Measurements from ENCODE around the gene GLB1L3. TPM values are rescaled to one million over a fixed set of nuclear protein-coding genes. Genes with fewer than 3 reads are reported as not detected.

The GLB1L3 gene
- total RNA-seq, 4 donors from 2014 or later: not detected

GRCh38 chr11:134267461-134267860 is 8.7 kb upstream of the GLB1L3 start:
- Histone ChIP-seq H3K4me3 (no peak overlapping the region), H3K4me1 (peaks cover 0 to 16% (median 0%) of the 10 kb centered on the region in 4 donors), H3K27me3 (peaks cover 0 to 19% of the 10 kb centered on the region in 2 donors), H3K36me3 (peaks cover 0 to 26% (median 0%) of the 10 kb centered on the region in 3 donors), H3K9me3 (no peaks in the 10 kb centered on the region), H3K27ac (no peak overlapping the region)
- no peak for TF ChIP-seq CTCF (IDR thresholded peaks at IDR 0.05)
- TF ChIP-seq POLR2A (IDR thresholded peaks at IDR 0.05): no peak
- no peak for TF ChIP-seq EP300 (IDR thresholded peaks at IDR 0.05)
- 66 to 69% methylated on average over 5 of the region's 5 CpGs for WGBS, 2 donors
- no peak for DNase-seq (ENCODE audit: low spot score in 2 of 2)

DNA sequence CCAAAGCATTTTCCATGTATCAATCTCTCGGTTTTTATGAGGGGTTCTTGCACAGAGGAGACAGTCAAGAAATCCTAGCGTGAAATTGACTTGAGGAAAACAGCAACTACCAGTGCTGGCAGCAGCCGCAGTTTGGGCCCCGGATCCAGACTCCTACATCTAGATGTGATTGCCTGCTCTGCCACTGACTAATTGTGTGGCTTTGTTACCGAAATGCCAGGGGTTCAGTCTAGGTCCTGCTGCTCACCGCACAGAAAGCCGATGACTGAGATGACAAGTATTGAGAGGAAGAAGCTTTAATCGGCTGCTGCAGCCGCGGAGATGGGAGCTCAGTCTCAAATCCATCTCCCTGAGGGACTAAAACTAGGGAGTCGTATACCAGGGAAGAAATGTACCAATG is 8.2 kb upstream of the GLB1L3 start:
- Histone ChIP-seq H3K9me3 (no peaks in the 10 kb centered on the region), H3K27ac (no peak overlapping the region), H3K27me3 (peaks cover 0 to 24% of the 10 kb centered on the region in 2 donors), H3K4me1 (peaks cover 0 to 16% (median 0%) of the 10 kb centered on the region in 4 donors), H3K4me3 (no peak overlapping the region), H3K36me3 (peaks cover 0 to 21% (median 0%) of the 10 kb centered on the region in 3 donors)
- TF ChIP-seq CTCF (IDR thresholded peaks at IDR 0.05): no peak
- TF ChIP-seq POLR2A (IDR thresholded peaks at IDR 0.05): no peak
- no peak for TF ChIP-seq EP300 (IDR thresholded peaks at IDR 0.05)
- WGBS, 2 donors: 71% methylated on average over 11 of the region's 11 CpGs
- DNase-seq (ENCODE audit: low spot score in 2 of 2): no peak

DNA sequence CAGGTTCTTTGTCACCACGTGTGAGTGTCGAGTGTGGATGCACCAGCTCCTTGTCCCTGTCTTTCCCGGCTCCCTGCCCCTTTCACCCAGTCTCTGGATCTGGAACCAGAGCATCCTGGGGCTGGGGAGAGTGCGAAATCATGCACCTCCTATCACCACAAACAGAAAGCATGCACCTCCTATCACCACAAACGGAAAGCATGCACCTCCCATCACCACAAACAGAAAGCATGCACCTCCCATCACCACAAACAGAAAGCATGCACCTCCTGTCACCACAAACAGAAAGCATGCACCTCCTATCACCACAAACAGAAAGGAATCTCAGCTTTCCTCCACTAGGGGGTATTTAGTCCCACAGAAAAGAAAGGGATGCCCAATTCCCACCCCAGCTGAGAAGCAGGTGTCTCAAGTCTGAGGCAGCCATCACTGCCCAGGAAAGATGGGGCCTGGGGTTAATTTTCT is 5.9 kb upstream of the GLB1L3 start:
- no peak for DNase-seq (ENCODE audit: low spot score in 2 of 2)
- H3K27me3 ChIP-seq: peaks cover 0 to 47% of the 10 kb centered on the region in 2 donors
- no peak overlapping the region for H3K27ac ChIP-seq
- WGBS, 2 donors: 45 to 54% methylated on average over 5 of the region's 5 CpGs
- H3K4me1 ChIP-seq: peaks cover 0 to 16% (median 0%) of the 10 kb centered on the region in 4 donors
- no peak for TF ChIP-seq CTCF (IDR thresholded peaks at IDR 0.05)
- no peak for TF ChIP-seq EP300 (IDR thresholded peaks at IDR 0.05)
- no peak for TF ChIP-seq POLR2A (IDR thresholded peaks at IDR 0.05)
- H3K4me3 ChIP-seq: no peak overlapping the region
- H3K9me3 ChIP-seq: no peaks in the 10 kb centered on the region
- peaks cover 0 to under 1% (median 0%) of the 10 kb centered on the region in 3 donors for H3K36me3 ChIP-seq

GRCh38 chr11:134271978-134272377 is 4.2 kb upstream of the GLB1L3 start:
- no peak for TF ChIP-seq POLR2A (IDR thresholded peaks at IDR 0.05)
- TF ChIP-seq EP300 (IDR thresholded peaks at IDR 0.05): no peak
- TF ChIP-seq CTCF (IDR thresholded peaks at IDR 0.05): no peak
- peaks cover 0 to 63% of the 10 kb centered on the region in 2 donors for H3K27me3 ChIP-seq
- no peak for DNase-seq (ENCODE audit: low spot score in 2 of 2)
- no peaks in the 10 kb centered on the region for H3K36me3 ChIP-seq
- H3K4me1 ChIP-seq: peaks cover 0 to 25% (median 7%) of the 10 kb centered on the region in 4 donors
- H3K9me3 ChIP-seq: no peaks in the 10 kb centered on the region
- 91 to 98% methylated on average over 4 of the region's 4 CpGs for WGBS, 2 donors
- H3K4me3 ChIP-seq: no peak overlapping the region
- no peak overlapping the region for H3K27ac ChIP-seq

DNA sequence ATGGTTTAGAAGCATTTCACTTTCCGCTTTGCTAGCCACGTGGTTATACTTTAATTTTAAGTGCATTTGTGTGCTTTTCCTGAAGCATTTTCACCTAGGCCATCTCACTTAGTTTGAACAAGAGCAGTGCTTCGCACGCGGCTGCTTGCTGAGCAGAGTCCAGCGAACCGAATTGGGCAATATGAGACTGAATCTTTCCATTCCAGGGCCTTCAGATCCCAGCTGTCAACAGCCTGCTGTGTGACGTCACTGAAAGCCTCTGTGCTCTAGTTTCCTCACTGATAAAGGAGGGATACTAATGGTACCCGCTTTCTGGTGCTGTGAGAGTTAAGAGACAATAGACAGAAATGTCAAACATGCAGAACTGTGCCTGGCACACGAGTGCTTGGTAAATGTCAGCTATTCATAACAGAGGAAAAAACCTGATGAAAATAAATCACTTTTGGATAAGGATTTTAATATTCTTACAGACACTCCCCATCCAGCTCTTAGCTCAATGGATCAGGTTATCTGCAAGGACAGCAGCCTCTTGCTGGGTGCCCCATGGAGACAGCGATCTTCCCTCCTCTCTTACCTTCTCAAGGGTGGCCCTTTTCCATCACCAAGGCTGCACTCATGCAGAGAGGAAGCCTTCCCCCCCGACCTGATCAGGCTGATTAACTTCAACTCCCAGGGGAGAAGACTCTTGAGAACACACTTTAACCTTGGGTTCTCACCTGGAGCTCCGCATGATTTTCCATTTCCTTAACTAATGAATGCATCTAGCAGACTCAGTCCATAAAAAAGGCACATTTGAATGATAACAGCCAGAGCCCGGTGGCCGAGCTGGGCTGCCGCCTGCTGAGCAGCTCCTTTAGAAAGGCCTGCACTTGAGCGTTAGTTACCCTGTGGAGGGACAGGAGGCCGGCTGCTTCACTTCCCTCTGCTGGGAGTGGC is 3.5 kb upstream of the GLB1L3 start:
- H3K9me3 ChIP-seq: no peaks in the 10 kb centered on the region
- H3K4me1 ChIP-seq: peaks cover 0 to 25% (median 8%) of the 10 kb centered on the region in 4 donors
- WGBS, 2 donors: 36 to 40% methylated on average over 18 of the region's 18 CpGs
- no peaks in the 10 kb centered on the region for H3K36me3 ChIP-seq
- no peak overlapping the region for H3K27ac ChIP-seq
- no peak for DNase-seq (ENCODE audit: low spot score in 2 of 2)
- no peak overlapping the region for H3K4me3 ChIP-seq
- TF ChIP-seq CTCF (IDR thresholded peaks at IDR 0.05) (no peak), POLR2A (IDR thresholded peaks at IDR 0.05) (no peak), EP300 (IDR thresholded peaks at IDR 0.05) (no peak)
- peaks cover 0 to 70% of the 10 kb centered on the region in 2 donors for H3K27me3 ChIP-seq
